ENCODE results near the gene CLDN22.

Gene CLDN22

DNA sequence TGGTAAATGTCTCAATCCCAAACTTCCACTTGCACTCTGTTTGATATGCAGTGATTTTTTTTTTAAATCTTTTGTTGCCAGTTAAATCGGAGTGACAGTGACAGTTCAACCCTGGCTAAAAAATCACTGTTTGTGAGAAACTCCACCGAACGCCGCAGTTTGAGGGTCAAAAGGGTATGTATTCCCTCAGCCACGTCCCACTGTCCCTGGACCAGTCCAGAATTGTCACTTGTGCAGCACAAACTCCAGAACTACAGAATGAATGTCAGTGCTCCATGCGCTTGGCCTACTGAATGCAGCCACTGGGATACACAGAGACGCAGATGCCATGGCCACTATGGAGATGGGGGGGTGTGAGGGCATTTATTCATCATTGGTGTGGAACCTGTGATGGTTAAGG lies 34.2 kb downstream of the CLDN22 start:
- no peak overlapping the region for H3K4me3 ChIP-seq (ENCODE audit: low read depth, low read length)

DNA sequence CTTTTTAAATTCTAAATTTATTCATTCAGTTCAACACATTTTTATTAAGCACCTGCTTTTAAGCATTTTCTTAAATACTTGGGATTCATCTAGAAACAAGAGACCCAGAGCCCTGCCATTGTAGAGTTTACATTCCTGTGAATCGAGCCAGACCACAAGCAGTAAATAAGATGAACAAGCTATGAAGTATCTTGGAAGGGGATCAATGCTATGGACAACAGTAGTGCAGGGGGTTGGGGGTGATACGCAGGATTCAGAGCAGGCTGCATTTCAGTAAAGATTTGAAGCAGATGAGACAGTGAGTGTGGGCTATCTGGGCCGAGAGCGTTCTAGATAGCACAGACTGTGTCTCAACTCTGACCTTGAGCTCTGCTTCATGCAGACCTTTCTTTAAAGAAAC lies 35.1 kb downstream of the CLDN22 start:
- H3K4me3 ChIP-seq (ENCODE audit: low read depth, low read length) = no peak overlapping the region

DNA sequence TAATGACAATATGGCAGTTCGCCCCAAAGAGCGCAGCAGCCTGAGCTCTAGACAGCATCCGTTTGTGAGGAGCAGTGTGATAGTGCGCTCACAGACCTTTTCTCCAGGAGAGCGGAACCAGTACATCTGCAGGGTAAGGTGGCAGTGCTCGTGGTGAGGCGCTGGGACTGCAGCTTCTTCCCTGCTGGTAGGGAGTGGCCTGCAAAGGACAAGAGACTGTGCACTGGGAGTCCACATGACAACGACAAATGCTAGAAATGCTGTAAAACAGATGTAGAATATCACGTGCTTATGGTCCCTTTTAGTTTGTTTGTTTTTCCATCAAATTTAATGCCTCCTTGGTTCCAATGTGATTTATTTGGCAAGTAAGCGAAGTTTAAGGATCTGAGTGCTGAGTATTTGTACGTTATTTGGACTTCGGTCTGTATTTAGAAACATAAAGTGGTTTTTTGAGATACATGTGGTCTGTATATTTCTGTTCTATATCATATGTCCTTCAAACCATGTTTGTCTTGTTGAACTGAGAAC lies 35.8 kb downstream of the CLDN22 start:
- H3K4me3 ChIP-seq (ENCODE audit: low read depth, low read length) = no peak overlapping the region

DNA sequence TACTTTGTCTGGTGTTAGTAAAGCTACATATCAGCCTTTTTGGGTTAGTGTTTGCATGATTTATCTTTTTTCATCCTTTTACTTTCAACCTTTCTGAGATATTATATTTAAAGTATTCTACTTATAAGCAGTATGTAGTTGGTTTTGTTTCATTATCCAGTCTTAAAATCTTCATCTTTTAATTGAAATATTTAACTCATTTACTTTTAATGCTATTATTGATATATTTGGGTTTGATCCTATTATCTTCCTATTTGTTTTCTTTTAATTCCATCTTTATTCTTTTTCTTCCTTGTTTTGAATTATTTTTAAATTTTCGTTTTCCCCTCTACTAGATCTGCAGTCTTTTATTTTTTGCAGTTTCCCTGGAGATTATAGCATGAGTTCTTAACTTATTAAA lies 44.0 kb downstream of the CLDN22 start:
- no peak overlapping the region for H3K4me3 ChIP-seq (ENCODE audit: low read depth, low read length)

DNA sequence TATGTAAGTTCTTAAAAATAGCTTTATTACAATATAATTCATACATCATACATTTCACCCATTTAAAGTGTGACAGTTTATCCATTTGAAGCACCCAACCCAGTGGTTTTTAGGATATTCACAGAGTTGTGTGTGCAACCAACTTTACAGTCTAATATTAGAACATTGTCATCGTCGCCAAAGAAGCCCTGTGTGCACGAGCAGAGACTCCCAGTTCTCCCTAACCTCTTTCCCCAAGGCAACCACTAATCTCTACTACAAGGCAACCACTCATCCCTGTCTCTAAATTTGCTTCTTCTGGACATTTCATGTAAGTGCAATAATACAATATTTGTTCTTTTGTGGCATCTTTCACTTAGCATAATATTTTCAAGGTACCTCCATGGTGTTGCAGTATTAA lies 47.7 kb downstream of the CLDN22 start:
- no peak overlapping the region for H3K4me3 ChIP-seq (ENCODE audit: low read depth, low read length)

DNA sequence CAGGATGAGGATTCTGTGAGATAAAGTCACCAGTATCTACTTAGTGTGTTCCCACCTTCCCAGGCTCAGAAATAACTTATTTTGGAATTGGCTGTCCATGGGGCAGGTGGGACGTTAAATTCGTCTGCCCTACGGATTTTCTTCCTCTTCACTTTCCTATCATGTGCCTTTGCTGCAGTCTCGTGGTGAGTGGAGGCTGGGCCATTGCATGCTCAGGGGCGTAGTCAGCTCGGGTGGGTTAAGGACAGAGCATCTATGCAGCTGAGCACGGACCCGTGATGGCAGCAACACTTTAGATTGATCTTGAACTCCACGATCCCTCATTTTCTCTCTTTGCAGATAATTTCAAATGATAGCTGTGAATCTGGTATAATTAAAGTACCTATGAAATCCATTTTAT lies 51.5 kb downstream of the CLDN22 start:
- H3K4me3 ChIP-seq (ENCODE audit: low read depth, low read length) = no peak overlapping the region

Measured in iPS-11a (cell line).